HG02884 (cell line): Measurements from ENCODE around the gene GAPDHS.

Experiments
- ATAC-seq: cut with Tn5 transposase; IDR thresholded peaks from one replicate; pipeline ENCODE4 v1.9.1; 2021; ENCODE audit warnings: mild to moderate bottlenecking, moderate library complexity; ENCODE audit not compliant: unreplicated experiment

The GAPDHS gene

GRCh38 chr19:35585848-35586247 is 52.6 kb downstream of the GAPDHS start, which contains the start of gene PMIS2:
Gene PMIS2, plus strand, starts transcription at chr19:35586173. Its CDS starts 87 bp downstream, at chr19:35586260.
- ATAC-seq = no peak

DNA sequence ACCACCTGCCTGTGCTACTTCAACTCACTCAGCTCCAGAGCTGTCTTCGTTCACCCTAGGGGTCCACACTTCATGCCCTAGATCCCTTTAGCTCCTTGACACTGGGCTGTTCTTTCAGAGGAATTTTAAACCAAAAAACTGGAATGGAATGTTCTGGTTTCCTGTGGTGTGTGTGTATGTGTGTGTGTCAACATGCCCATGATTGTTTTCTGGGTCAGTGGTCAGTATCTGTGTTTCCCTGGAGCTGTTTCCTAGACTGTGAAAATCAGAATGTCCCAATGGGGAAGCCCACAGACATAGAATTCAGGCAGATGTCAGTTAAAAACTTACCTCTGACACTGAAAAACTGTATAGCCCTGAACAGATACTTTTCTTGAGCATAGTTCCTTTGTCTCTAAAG is 54.1 kb downstream of the GAPDHS start:
- ATAC-seq = no peak

DNA sequence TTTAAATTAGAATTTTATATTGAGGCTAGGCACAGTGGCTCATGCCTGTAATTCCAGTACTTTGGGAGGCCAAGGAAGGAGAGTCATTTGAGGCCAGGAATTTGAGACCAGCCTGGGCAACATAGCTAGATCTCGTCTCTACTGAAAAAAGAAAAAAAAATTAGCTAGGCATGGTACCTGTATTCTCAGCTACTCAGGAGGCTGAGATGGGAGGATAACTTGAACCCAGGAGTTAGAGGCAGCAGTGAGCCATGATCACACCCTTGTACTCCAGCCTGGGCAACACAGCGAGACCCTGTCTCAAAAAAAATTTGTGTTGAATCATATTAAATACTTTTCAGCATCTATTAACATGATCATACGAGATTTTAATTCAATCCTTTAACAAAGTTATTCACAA is 57.6 kb downstream of the GAPDHS start:
- no peak for ATAC-seq

DNA sequence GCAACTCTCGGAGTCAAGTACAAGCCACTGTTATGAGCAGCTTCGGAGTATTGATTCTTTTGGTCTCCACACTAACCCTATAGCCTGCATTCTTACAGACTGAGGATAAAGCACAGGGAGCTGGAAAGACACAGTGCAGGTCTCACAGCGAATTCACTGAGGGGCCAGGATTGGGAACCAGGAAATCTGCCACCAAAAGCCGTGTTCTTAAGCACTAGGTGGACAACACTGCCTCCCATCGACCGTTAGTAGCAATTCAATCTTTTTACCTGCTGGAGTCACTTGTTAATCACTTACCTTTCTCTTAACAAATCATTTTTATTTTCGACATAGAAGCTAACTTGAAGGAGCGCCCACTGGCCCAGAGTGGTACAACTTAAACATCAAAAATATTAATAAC is 59.0 kb downstream of the GAPDHS start:
- no peak for ATAC-seq
